Neural progenitor cell (in vitro differentiated cells): ENCODE data around the gene ITGA6.

Source experiments
- CTCF ChIP-seq: fragments of 200-600 bp; sonication (generic); IDR thresholded peaks from 2 replicates; pipeline ENCODE4 v1.5.1; 2017; ENCODE audit warnings: antibody characterized with exemption, mild to moderate bottlenecking
- EZH2 ChIP-seq: fragments of 200-600 bp; sonication (generic); IDR thresholded peaks from 2 replicates; pipeline ENCODE4 v1.6.1; 2017; ENCODE audit warnings: antibody characterized with exemption, mild to moderate bottlenecking, moderate library complexity

GRCh38 chr2:172510548-172510947 lies 83.2 kb downstream of the ITGA6 start:
- TF ChIP-seq EZH2 (no peak), CTCF (no peak)
